HG02610 (cell line): ENCODE data around the gene LPP.

Experiments used
- ATAC-seq: cut with Tn5 transposase; IDR thresholded peaks from one replicate; pipeline ENCODE4 v1.9.1; 2021; ENCODE audit warnings: mild to moderate bottlenecking, moderate library complexity; ENCODE audit not compliant: unreplicated experiment

The LPP gene

DNA sequence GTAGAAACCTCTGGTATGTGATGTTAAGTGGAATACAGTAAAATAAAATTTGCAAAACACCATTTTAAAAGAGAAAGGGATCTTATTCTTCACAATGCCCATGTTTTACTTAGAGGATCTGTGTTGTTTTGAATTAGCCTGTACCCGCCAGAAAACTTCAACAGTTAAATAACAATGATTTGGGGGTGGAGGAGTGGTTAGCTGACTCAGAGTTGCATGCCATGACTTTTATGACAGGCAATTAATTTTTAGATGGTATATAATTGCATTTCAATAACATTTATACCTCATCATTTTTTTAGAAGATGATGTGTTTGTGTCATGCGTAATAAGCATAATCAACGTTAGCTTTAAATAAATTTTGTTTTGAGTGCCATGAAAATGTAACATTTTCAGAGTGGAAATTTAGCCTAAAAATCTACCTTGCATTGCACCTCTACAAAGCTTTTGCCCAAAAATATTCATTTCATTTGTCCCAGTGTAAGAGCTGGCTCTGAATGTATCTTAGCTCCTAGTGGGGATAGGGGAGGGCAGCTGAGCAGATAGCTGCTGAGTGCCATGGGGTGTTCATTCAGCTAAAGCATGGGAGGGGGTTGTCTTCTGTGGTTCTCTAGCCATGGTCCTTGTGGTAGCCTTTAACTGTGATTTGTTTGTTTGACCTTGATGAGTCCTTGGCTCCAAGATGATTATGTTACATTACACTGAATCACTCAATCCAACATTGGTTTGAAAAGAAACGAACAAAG is 379.8 kb downstream of the LPP start:
- no peak for ATAC-seq

DNA sequence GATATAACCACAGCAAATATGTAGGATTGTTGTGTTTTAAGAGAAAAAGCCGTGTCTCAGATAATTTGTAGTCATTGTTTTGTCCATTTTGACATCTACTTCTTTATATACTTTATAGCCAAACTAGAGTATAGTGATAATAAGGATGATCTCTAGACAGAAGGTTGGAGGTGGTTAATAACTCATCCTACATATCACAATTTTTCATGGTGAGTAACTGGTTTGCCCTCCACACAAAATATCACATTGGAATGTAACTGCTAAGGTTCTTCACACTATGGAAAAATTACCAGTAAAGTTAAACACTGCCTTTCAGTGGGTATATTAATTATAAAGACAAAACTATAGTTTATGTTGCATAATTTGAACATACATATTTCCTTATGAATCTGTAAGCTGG is 380.7 kb downstream of the LPP start:
- ATAC-seq, result no peak

DNA sequence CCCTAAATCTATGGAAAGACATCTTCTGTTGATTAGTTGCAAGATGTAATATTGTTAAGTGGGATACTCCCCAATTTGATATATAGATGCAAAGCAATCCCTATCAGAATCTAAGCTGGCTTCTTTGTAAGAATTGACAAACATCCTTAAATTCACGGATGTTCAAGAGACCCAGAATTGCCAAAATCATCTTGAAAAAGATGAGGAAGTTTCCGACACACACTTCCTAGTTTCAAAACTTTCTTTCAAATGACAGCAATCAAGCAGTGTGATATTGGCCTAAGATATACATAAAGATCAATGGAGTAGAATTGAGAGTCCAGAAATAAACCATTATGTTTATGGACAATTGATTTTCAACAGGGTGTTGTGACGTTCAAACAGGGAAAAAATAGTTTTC is 383.6 kb downstream of the LPP start:
- no peak for ATAC-seq

DNA sequence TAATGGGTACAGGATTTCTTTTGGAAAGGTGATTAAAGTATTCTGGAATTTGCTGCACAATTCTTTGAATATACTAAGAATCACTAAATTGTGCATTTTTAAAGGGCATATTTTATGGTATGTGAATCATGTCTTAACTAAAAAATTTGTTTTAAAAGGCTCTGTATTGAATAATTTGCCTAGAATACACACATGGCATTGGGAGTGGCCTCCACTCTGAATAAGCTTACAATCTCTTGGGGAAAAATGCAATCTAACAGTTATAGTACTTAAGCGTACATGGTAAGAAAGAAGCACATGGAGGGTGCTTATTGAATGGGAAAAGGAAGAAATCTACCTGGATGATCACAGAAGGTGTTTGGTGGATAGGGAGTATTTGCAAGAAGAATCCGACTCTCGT is 385.1 kb downstream of the LPP start:
- ATAC-seq, result no peak

DNA sequence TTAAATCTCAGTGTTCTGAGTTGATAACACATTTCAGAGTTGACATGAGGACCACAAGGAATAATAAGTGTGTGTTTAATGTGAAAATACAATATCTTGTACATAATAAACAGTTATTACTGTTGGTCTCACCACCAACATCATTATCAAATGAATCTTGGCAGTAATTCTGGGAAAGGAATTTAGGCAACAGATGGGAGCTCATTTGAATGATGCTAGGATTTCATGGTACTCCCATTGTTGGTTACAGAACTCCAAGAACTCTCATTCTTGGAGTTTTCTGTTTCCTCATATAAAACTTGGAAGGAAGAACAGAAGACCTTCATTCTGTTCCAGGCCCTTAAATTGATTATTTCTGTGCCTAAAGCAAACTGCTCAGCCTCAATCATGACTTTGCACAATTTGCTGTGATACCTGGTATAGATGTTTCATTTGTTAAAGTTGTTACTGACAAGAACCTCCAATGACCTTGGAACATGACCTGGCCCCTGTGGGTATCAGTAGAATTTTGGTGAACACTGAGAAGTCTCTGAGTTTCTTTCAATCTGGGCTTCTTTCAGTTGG is 385.8 kb downstream of the LPP start:
- no peak for ATAC-seq

DNA sequence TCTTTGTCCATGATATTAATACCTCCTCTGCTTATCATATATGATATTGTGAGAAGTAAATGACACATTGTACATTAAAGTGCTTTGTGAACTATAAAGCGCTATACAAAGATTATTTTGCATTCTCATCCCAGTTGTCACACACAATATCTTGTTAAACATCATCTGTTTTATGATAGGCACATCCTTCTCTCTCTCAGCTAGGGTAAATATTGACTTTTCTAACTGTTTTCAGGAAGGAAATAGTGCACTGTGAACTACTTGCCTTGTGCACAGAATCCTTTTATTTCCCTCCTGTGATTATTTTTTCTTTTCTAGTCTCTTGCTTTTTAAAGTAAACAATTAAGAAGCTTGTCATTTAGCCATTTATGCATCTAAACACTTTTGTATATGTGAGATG is 388.2 kb downstream of the LPP start:
- no peak for ATAC-seq

DNA sequence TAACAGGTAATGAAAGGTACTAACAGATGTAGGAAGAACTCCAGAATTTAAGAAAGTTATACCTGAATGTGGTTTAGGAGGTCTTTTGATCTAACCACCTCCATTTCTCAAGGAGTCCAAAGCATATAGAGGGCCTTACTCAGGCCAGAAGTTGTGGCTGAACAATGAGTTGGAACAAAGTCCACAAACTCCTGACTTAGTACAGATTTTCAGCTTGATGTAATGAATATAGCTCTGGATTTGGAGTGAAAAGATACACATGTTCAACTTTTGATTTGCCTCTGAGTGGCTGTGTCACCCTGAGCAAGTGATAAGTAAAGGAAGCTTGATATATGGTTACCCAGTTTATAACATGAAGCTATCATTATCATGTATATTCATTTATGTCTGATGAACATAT is 390.1 kb downstream of the LPP start:
- ATAC-seq, result no peak

DNA sequence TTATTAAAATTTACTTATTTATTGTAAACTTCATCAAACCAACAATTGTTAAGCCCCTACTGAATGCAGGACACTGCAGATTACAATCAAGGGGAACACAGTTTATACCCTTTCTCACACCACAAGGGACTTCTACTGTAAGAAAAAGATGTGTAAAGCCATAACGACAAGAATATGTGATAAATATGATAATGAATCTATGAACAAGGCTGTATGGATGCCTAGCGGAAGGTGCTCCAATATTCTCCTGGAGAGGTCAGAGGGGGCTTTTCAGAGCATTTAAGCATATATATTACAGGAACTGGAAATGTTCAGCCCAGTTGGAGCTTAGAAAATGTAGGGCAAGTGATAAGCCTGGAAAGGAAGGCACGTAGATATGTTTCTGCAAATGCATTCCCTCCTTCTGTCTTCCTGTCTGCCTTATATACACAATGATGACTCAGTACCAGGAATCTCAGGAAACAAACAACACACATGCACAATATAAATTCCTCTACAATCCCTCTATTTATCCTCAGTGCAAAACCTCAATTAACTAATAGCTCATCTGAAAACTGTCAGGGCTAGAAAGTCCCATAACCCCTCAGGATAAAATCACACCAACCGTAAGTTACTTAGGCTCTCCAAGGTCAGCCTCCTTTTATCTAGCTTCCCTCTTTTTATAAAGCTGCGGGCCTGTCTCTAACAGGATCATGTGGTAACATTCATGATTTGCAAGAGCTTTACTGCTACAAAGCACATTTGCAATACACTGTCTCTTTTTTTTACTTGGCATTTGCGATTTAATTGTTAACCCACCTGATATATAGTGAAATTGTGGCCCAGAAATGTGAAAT is 393.1 kb downstream of the LPP start:
- ATAC-seq, result no peak

DNA sequence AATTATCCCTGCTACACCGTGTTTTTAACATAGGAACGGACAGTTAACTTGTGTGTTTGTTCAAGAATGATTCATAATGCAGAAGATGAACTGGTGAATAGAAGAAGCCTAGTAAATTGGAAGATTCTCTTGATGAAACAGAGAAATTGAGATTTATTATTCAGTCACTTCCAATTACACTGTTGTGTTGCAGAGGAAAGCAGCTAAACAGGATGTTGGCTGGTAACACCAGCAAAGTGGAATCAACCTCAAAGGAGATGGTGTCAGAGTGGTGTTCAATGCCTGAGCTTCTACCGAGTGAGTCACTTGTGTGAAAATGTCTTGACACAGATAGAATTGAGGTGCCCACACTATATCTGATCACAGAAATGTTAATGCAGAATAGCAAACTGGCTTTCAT is 399.6 kb downstream of the LPP start:
- ATAC-seq, result no peak

DNA sequence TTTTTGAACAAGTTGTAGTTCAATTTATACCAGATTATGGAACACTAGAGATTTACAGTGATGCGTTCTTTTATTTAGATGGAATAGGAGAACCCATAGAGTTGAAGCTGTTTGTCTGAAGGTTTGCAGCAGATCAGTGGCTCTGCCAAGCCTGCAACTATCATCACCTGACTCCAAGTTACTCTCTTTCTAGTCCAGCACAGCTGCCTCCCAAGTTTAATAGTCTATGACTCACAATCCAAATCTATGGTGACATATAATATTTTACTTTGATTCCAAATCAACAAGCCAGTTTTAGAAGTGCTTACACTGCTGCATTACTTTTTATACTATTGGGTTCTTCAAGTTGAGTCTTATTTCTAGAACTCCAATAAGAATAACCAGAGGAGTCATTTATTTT is 400.4 kb downstream of the LPP start:
- no peak for ATAC-seq

DNA sequence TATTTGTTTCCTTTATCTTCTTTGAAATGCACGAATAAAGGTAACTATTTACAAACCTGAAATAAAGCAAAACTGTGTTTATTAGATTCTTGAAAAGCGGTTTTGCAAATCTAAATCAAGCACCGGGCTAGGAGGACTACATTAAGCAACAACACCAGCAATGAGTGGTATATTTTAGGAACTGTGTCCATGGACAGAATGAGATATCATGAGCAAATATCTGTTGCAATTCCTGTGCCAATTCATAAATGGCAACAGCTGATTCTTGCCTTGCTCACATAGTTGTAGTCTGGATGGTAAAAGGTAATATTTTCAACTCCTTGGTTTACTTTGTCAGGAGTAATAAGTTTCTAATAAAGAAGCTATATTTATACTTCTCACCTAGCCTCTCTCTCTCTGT is 403.3 kb downstream of the LPP start:
- no peak for ATAC-seq

DNA sequence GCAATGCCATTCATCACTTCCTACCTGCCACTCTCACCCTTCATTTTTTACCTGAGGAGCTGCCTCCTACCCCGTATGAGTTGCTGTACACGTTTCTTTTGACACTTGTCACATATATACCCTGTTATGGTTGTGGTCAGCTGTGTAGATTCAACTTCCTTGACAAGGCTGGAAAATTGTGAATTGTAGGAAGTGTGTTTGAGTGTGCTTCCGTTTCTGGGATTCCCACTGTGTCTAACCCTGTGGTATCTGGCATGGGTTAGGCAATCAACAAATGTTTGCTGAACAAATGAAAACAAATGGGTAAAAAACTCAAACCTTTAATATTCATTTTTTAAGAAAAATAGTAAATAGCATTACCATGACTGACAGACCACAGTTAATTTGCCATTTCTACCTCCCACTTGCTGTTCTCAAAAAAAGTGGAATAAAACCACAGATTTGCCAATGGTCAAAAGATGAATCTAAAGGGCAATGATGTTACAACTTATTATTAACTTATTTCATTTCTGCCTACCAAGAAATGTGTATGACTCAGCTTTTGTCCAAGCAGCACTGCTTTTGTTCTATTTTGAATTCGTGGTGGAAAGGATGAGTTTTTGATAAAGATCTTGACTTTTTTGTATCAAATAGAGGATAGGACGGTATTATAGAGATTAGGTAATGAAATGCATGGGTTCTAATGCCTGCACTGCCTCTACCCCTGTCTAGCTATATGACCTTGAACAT is 404.6 kb downstream of the LPP start:
- ATAC-seq, result no peak

DNA sequence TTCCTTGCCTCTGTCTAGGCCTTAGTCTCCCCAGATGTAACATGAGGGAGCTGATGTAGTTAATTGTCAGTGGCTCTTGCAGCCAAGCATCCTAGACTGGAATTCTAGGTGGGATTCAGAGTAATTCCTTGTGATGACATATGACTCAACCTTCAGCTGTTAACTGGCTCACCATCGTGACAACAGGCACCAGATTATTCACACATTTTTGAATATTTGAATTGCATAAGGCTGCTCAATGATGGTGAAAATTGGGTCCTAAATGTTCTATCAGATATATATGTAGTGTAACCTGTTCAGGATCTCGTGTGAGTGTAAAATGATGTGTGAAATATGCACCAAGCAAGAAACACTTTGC is 405.1 kb downstream of the LPP start:
- no peak for ATAC-seq

DNA sequence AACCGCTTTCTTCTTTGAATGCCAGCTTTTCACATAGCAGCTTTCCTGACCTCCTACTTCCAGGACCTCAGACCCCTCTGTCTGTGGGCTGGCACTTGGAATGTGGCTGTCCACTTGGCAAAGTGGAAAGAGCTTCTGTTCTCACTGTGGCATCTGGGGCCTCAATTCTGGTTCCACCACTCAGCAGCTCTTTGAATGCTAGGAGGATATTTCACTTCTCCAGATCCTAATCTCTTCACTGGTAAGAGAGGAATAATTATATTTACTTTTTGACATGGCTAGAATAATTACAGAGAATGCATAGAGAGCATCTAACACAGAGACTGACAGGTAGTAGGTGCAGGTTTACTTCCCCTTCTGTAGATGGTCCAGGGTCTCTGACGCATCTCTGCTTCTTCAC is 405.9 kb downstream of the LPP start:
- ATAC-seq, result no peak

DNA sequence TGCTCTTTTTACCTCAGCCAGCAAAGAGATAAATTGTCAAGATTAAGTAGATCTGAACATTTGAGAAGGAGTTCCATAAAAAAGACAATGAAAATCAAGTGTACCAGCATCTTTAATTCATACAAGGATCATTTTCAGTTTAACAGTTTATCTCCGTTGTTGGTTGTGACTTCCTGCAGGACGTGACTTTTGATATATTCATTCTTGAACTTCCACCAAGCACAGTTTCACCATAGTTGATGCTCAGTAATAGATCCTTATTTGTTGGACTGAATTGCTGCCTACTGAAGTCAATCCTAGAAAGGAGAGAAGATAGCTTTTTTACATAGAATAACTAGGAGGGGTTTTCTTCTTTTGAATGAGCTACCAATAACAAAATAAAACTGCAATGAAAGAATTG is 408.2 kb downstream of the LPP start:
- ATAC-seq, result no peak

DNA sequence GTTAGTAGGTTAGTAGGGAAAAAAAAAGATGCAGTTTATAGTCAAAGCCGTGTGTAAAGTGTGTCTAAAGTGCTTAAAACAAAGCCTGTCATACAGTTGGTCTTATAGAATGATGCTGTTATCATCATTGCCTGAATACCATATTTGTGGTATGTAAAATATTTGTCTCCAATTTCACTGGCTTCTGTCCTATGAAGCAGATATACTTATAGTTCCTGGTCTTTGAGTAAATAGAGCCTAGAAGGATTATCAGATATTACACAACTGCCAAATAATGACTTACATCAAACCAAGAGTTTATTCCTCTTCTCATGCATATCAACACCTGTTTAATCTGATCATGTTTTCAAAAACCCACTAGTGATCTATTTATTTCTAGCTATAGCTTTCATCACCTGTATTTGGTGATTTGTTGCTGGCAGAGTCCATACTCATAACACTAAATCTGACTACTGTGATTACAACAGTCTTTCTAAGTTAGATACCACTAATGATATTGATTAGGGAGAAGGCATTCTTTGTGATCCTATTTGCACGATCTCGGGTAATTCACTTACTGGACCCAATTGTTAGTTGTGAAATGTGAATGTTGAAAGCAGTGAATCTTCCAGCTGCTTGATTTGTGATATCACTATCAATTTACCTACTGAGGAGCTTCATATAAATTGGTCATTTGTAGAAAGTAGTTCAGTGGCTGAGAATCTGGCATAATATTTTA is 413.7 kb downstream of the LPP start:
- no peak for ATAC-seq

DNA sequence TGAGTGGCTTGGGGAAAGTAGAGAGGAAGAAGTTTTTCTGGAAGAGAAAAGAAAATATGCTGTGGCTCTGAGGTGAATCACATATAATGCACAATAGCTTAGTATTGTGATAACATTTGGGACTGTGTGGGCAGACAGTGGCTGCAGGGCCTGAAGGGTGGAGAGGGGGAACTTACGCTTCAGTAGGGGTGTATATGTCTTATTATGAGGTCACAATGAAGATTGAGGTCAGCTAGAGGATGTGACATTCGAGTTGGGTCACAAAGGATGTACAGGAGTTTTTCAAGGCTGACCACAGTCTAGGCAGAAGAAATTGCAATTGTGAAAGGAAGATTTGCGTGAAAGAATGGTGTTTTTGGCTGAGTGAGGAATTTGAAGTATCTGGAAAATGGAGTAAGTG is 414.8 kb downstream of the LPP start:
- no peak for ATAC-seq

DNA sequence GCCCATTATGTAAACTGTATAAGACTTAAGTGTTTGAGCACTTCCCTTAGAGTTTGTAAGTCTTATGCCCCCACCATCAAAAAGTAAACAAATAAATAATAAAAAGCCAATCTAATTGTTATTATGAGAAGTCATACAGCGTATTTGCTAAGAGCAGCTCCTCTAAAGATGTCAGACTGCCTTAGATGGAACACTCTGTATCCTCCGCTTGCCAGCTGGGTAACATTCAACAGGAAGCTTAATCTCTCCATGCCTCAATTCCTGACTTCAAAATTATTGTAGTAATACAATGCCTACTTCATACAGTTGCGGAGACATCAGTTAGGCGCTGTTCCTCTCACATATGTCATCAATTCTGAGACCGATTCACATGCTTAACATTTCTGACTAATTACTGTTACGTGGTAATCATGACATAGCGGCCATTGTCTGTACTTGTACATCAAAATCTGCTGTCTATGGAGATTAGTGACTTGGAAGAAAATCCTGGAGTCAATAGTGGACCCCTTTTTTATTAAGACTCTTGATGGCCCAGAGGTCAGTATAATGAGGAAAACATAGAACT is 417.7 kb downstream of the LPP start:
- no peak for ATAC-seq

DNA sequence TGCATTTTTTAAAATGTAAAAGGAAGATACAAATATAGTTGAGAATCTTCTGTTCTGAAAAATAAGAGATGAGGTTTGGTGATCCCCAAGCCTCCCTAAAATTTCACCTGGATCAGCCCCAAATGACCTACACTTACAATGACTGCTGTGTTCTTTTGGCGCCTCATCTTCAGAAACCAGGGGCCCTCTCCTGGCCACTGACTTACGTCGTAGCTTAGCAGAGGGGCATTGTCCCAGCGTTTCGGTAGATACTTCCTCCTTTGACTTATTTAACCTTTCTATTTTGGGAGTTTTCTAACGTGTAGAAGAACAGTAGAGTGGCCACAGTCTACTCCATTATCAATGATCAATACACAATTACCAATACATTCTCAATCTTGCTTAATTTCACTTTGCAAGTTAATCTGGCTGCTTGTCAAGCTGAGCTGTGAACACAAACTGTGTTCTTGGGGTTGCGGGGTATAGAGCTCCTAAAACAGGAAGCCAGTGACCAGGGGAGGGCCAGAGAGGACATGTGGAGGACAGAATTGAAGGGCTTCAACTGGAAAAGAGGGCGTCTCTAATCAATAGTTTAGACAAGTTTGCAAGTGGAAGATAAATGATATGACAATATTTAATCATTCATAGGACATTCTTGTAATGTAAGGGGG is 419.5 kb downstream of the LPP start:
- ATAC-seq, result no peak

DNA sequence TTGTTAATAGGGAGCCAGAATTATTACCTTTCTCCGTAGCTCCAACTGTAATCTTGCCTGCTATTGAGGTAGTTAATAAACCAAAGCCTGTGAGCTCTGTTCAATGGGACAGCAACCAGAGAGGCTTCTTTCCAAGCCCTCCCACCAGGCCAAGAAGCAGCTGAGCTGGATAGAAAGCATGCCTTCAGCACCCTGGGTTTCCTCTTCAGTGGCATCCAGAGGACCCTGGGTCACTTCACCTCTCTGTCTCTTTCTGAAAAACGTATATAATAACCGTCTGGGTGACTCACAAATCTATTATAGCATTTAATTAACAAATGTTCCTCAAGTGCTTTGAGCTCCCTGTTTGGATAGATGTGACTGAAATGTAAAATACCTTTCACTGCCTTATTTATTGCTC is 420.0 kb downstream of the LPP start:
- ATAC-seq, result no peak
